ENCODE results near the gene ARL17A. TPM values are rescaled to one million over a fixed set of nuclear protein-coding genes. Genes with fewer than 3 reads are reported as not detected.
"Not testable (repeated sequence)": the region's sequence is repeated elsewhere in the genome, so short reads cannot be mapped to it uniquely, and the experiment has no call there.

ARL17A gene
- total and polyA plus RNA-seq, 2 of the 4 experiments (the other 2 are of a cell fraction), result 1.4 to 7.9 TPM

DNA sequence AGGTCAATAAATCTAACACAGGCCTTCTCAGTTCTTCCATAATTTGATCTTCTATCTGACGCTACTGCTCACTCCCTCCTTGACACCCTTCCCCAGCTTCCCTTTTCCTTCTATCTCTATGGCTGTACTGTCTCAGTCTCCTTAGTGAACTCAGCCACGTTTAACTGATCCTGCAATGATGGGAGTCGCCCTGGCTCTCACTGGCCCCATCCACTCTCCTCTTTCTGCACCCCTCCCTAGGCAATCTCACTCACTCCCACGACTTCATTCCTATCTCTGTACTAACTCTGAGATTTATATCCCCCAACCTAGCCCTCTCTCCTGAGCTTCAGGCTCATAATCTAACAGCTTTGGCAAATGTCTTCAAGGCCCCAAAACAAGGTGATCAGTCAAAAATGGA lies 7.7 kb downstream of the ARL17A start:
- H2AFZ ChIP-seq (replicated peaks; ENCODE audit: low read length, poor library complexity); H4K91ac ChIP-seq (ENCODE audit: insufficient read depth, low read depth, low read length); POLR2A ChIA-PET (ENCODE audit: unreplicated experiment); H3K79me1 ChIP-seq (ENCODE audit: low read depth in 1 of 2, low read length in 2 of 2); intact Hi-C loops (cut with micrococcal nuclease); in situ Hi-C loops (cut with MboI; ENCODE audit: low sequenced_read_pairs); BruUV-seq (replicated peaks); H3K27me3 ChIP-seq (ENCODE audit: control insufficient read depth, insufficient read depth, low read length); H2AK5ac ChIP-seq (ENCODE audit: low read depth, low read length); H3K36me3 ChIP-seq (ENCODE audit: control insufficient read depth, insufficient read depth, low read length); H4K8ac ChIP-seq (ENCODE audit: low read depth in 2 of 2, low read length in 2 of 2); H3K18ac ChIP-seq (ENCODE audit: low read depth, low read length); H2BK120ac ChIP-seq (ENCODE audit: low read depth, low read length); DNase-seq; ATAC-seq (ENCODE audit: low read depth); H3K4ac ChIP-seq (ENCODE audit: low read depth, low read length); H2AK9ac ChIP-seq (replicated peaks; ENCODE audit: low read depth, low read length, poor library complexity); H3K14ac ChIP-seq (replicated peaks; ENCODE audit: low read depth, low read length); H4K5ac ChIP-seq (ENCODE audit: low read depth, low read length); H4K20me1 ChIP-seq (ENCODE audit: insufficient read depth, low read length); H2BK15ac ChIP-seq (ENCODE audit: low read depth, low read length); dilution Hi-C loops (cut with HindIII; ENCODE audit: low sequenced_read_pairs, unreplicated experiment); H3K9me3 ChIP-seq (ENCODE audit: control insufficient read depth, insufficient read depth, low read length); H3K23ac ChIP-seq (ENCODE audit: low read depth, low read length); H3K4me2 ChIP-seq (ENCODE audit: low read depth, low read length); H2BK20ac ChIP-seq (ENCODE audit: low read depth, low read length); H3K4me1 ChIP-seq (ENCODE audit: control insufficient read depth, insufficient read depth, low read length); H3K4me3 ChIP-seq (ENCODE audit: insufficient read depth, low read depth, low read length); H3K56ac ChIP-seq (ENCODE audit: extremely low read depth, insufficient read depth, low read length); CTCF ChIA-PET; H2BK5ac ChIP-seq (ENCODE audit: low read depth, low read length, poor library complexity, severe bottlenecking); H3K9me1 ChIP-seq (ENCODE audit: insufficient read depth, low read length); H3K27ac ChIP-seq (ENCODE audit: insufficient read depth, low read length); H3K9ac ChIP-seq (ENCODE audit: low read depth, low read length): not testable (repeated sequence)
- WGBS, 2 experiments (ENCODE audit: extremely low coverage in 2 of 2, insufficient read length in 1 of 2), result no CpG with 5 or more reads among the region's 4 CpGs

DNA sequence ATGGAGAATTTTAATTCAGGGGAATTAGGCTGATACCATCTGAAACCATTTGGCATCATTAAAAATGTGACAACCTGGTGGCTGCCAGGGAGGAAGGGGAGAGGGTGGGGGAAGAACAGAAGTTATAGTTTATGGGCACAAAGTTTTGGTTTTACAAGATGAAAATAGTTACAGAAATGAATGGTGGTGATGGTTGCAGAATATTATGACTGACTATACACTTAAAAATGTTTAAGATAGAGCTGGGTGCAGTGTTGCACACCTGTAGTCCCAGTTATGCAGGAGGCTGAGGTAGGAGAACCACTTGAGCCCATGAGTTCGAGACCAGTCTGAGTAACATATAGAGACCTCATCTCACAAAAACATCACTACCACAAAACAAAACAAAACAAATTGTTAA lies 12.5 kb downstream of the ARL17A start:
- WGBS, 2 experiments (ENCODE audit: extremely low coverage in 2 of 2, insufficient read length in 1 of 2), result no CpG with 5 or more reads among the region's 1 CpG
- H2BK120ac ChIP-seq (ENCODE audit: low read depth, low read length); H2BK15ac ChIP-seq (ENCODE audit: low read depth, low read length); H2BK20ac ChIP-seq (ENCODE audit: low read depth, low read length); H3K9ac ChIP-seq (ENCODE audit: low read depth, low read length); dilution Hi-C loops (cut with HindIII; ENCODE audit: low sequenced_read_pairs, unreplicated experiment); DNase-seq; H2AFZ ChIP-seq (replicated peaks; ENCODE audit: low read length, poor library complexity); H4K20me1 ChIP-seq (ENCODE audit: insufficient read depth, low read length); H3K9me1 ChIP-seq (ENCODE audit: insufficient read depth, low read length); in situ Hi-C loops (cut with MboI; ENCODE audit: low sequenced_read_pairs); H3K27ac ChIP-seq (ENCODE audit: insufficient read depth, low read length); H4K91ac ChIP-seq (ENCODE audit: insufficient read depth, low read depth, low read length); H3K4me3 ChIP-seq (ENCODE audit: insufficient read depth, low read depth, low read length); H3K4me2 ChIP-seq (ENCODE audit: low read depth, low read length); POLR2A ChIA-PET (ENCODE audit: unreplicated experiment); H4K5ac ChIP-seq (ENCODE audit: low read depth, low read length); H3K4me1 ChIP-seq (ENCODE audit: control insufficient read depth, insufficient read depth, low read length); H3K14ac ChIP-seq (replicated peaks; ENCODE audit: low read depth, low read length); intact Hi-C loops (cut with micrococcal nuclease); H3K36me3 ChIP-seq (ENCODE audit: control insufficient read depth, insufficient read depth, low read length); H3K9me3 ChIP-seq (ENCODE audit: control insufficient read depth, insufficient read depth, low read length); H2AK5ac ChIP-seq (ENCODE audit: low read depth, low read length); BruUV-seq (replicated peaks); H2BK5ac ChIP-seq (ENCODE audit: low read depth, low read length, poor library complexity, severe bottlenecking); CTCF ChIA-PET; H3K23ac ChIP-seq (ENCODE audit: low read depth, low read length); H3K79me1 ChIP-seq (ENCODE audit: low read depth in 1 of 2, low read length in 2 of 2); ATAC-seq (ENCODE audit: low read depth); H3K18ac ChIP-seq (ENCODE audit: low read depth, low read length); H3K4ac ChIP-seq (ENCODE audit: low read depth, low read length); H2AK9ac ChIP-seq (replicated peaks; ENCODE audit: low read depth, low read length, poor library complexity); H4K8ac ChIP-seq (ENCODE audit: low read depth in 2 of 2, low read length in 2 of 2); H3K56ac ChIP-seq (ENCODE audit: extremely low read depth, insufficient read depth, low read length); H3K27me3 ChIP-seq (ENCODE audit: control insufficient read depth, insufficient read depth, low read length): not testable (repeated sequence)

All from IMR-90 (cell line).